GM23338 (cell line): ENCODE data around the gene ODF4. TPM values are rescaled to one million over a fixed set of nuclear protein-coding genes. Genes with fewer than 3 reads are reported as not detected.

Experiments
- ATAC-seq: fragments of 200-7000 bp; cut with Tn5 transposase; 3 replicates; pipeline ENCODE4 v1.9.1; 2020
- DNase-seq: peaks from one replicate; pipeline ENCODE4 v3.0.0-alpha.2; 2015; ENCODE audit warnings: low spot score
- H2AFZ ChIP-seq: fragments of 200-600 bp; sonication (generic); 2 replicates; pipeline ENCODE4 v1.8.0; 2016; ENCODE audit warnings: antibody characterized with exemption, mild to moderate bottlenecking, moderate library complexity
- H3F3A ChIP-seq: fragments of 200-600 bp; sonication (generic); replicated peaks from 2 replicates; pipeline ENCODE4 v1.8.0; 2017; ENCODE audit warnings: antibody characterized with exemption, mixed run types, low read depth
- H3K27ac ChIP-seq: fragments of 200-600 bp; sonication (generic); 2 replicates; pipeline ENCODE4 v1.6.1; 2016; ENCODE audit warnings: low read depth
- H3K27me3 ChIP-seq: fragments of 200-600 bp; sonication (generic); 2 replicates; pipeline ENCODE4 v1.8.0; 2016; ENCODE audit warnings: mild to moderate bottlenecking, mixed run types, moderate library complexity; ENCODE audit not compliant: insufficient read depth
- H3K36me3 ChIP-seq: fragments of 200-600 bp; sonication (generic); 2 replicates; pipeline ENCODE4 v1.8.0; 2016; ENCODE audit warnings: mild to moderate bottlenecking; ENCODE audit not compliant: insufficient read depth
- H3K4me1 ChIP-seq: fragments of 200-600 bp; sonication (generic); 2 replicates; pipeline ENCODE4 v1.8.0; 2016; ENCODE audit warnings: mild to moderate bottlenecking, moderate library complexity; ENCODE audit not compliant: insufficient read depth
- H3K4me2 ChIP-seq: fragments of 200-600 bp; sonication (generic); 2 replicates; pipeline ENCODE4 v1.7.1; 2017; ENCODE audit warnings: mixed run types
- H3K4me3 ChIP-seq: fragments of 200-600 bp; sonication (generic); 2 replicates; pipeline ENCODE4 v1.6.1; 2016; ENCODE audit warnings: mixed run types
- H3K79me2 ChIP-seq: fragments of 200-600 bp; sonication (generic); replicated peaks from 2 replicates; pipeline ENCODE4 v1.8.0; 2017; ENCODE audit warnings: mild to moderate bottlenecking; ENCODE audit not compliant: insufficient read depth
- H3K9me2 ChIP-seq: fragments of 200-600 bp; sonication (generic); 2 replicates; pipeline ENCODE4 v1.8.0; 2017; ENCODE audit not compliant: insufficient read depth
- H4K20me1 ChIP-seq: fragments of 200-600 bp; sonication (generic); replicated peaks from 2 replicates; pipeline ENCODE4 v1.8.0; 2017; ENCODE audit warnings: mild to moderate bottlenecking; ENCODE audit not compliant: insufficient read depth
- H3K27ac Mint-ChIP-seq: 2 replicates; pipeline ENCODE4 v1.8.0; 2020; ENCODE audit warnings: inconsistent platforms, mild to moderate bottlenecking, moderate library complexity, mixed read lengths
- H3K27me3 Mint-ChIP-seq: 3 replicates; pipeline ENCODE4 v1.8.0; 2022; ENCODE audit warnings: low read depth, mild to moderate bottlenecking, moderate library complexity, mixed read lengths, inconsistent platforms; ENCODE audit not compliant: insufficient read depth, poor library complexity
- H3K36me3 Mint-ChIP-seq: 3 replicates; pipeline ENCODE4 v1.8.0; 2021; ENCODE audit warnings: low read depth, mild to moderate bottlenecking, inconsistent platforms, moderate library complexity, mixed read lengths
- H3K4me1 Mint-ChIP-seq: 3 replicates; pipeline ENCODE4 v1.8.0; 2020; ENCODE audit warnings: mild to moderate bottlenecking, inconsistent platforms, mixed read lengths
- H3K4me3 Mint-ChIP-seq: 3 replicates; pipeline ENCODE4 v1.8.0; 2021; ENCODE audit warnings: moderate library complexity, mild to moderate bottlenecking, inconsistent platforms, mixed read lengths
- H3K9me3 Mint-ChIP-seq: 3 replicates; pipeline ENCODE4 v1.8.0; 2020; ENCODE audit warnings: moderate library complexity, mild to moderate bottlenecking, inconsistent platforms, mixed read lengths
- CREB1 ChIP-seq: fragments of 250-450 bp; sonication (Bioruptor Pico); IDR thresholded peaks from 2 replicates; pipeline ENCODE4 v1.5.0; 2020; ENCODE audit warnings: low read depth, mild to moderate bottlenecking, moderate library complexity
- EZH2phosphoT487 ChIP-seq: fragments of 200-600 bp; sonication (generic); IDR thresholded peaks from one replicate; pipeline ENCODE4 v1.8.1; 2018; ENCODE audit warnings: antibody characterized with exemption; ENCODE audit not compliant: unreplicated experiment
- POLR2AphosphoS5 ChIP-seq: IDR thresholded peaks from 2 replicates; pipeline ENCODE4 v1.6.1; 2016; ENCODE audit warnings: antibody characterized with exemption, low read depth
- STAT1 ChIP-seq: IDR thresholded peaks from one replicate; pipeline ENCODE4 v1.6.1; 2016; ENCODE audit warnings: antibody characterized with exemption; ENCODE audit not compliant: unreplicated experiment
- ZNF331 ChIP-seq: fragments of 250-450 bp; sonication (Bioruptor Pico); IDR thresholded peaks from 2 replicates; pipeline ENCODE4 v1.5.0; 2020; ENCODE audit warnings: low read depth, mild to moderate bottlenecking, moderate library complexity
- ZNF462 ChIP-seq: fragments of 250-450 bp; sonication (Bioruptor Pico); IDR thresholded peaks from 2 replicates; pipeline ENCODE4 v1.5.0; 2020; ENCODE audit warnings: mild to moderate bottlenecking, moderate library complexity
- polyA plus RNA-seq: library from polyadenylated mRNA; unstranded; fragments of >200 nt; fragmentation: Nextera tagmentation; extraction: Ambion mirVana; gene quantifications from 2 replicates; pipeline ENCODE4 v1.2.1, GENCODE V29; 2016
- total RNA-seq: library from RNA; depleted of rRNA; stranded (reverse); fragments of >200 nt; shearing (Covaris generic); gene quantifications from 2 replicates; pipeline ENCODE4 v1.2.3, GENCODE V29; 2014

Gene ODF4
- total and polyA plus RNA-seq, 2 experiments from 2014 or later, result not detected

GRCh38 chr17:8360751-8361150, 21.1 kb downstream of the ODF4 start (continued):
- no peak for TF ChIP-seq ZNF462 (CRISPR knock-in tag)
- TF ChIP-seq CREB1 (CRISPR knock-in tag), result no peak
- TF ChIP-seq POLR2AphosphoS5, result no peak

DNA sequence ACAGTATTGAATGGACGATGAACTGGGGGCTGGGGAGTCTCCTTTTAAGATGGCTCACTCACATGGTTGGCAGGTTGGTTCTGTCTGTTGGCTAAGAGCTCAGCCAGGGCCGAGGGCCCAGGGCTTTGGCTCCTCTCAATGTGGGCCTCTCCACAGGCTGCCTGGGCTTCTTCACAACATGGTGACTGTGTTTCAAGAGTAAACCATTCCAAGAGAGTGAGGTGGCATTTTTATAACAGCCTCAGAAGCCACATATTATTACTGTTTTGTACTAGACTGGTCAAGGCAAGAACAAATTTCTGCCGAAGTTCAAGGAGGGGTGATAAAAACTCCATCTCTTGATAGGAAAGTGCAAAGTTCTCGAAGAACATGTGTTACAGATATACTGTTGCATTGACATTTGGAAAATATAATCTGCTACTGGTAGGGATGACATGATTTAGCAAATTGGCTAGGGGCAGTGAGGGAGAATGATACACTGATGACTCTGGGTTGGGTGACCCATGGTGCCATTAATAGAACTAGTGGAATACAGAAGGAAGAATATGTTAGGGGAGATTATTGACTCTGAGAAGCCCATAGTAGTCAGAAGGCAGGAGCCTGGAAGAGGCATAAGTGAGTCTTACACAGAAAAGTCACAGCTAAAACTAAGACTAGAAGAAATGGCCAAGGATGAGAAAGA, 23.2 kb downstream of the ODF4 start:
- Histone ChIP-seq H3K27ac (no peak overlapping the region), H2AFZ (no peak overlapping the region), H3K4me2 (no peak overlapping the region), H3K9me2 (peaks cover 5% of the 10 kb centered on the region; the same call in 1 of the 2 replicates), H3K27me3 (no peaks in the 10 kb centered on the region), H3K4me3 (no peak overlapping the region), H3F3A (no peaks in the 10 kb centered on the region; the same call in 1 of the 2 replicates), H3K79me2 (no peaks in the 10 kb centered on the region), H3K36me3 (no peaks in the 10 kb centered on the region), H4K20me1 (no peaks in the 10 kb centered on the region), H3K4me1 (peaks cover 24% of the 10 kb centered on the region)
- peaks cover 9% of the 10 kb centered on the region for H3K27me3 Mint-ChIP-seq
- no peaks in the 10 kb centered on the region; the same call in 2 of the 3 replicates for H3K36me3 Mint-ChIP-seq
- peaks cover 20% of the 10 kb centered on the region for H3K4me1 Mint-ChIP-seq
- ATAC-seq, result no peak
- no peak overlapping the region for H3K4me3 Mint-ChIP-seq
- no peaks in the 10 kb centered on the region for H3K9me3 Mint-ChIP-seq
- DNase-seq, result no peak
- H3K27ac Mint-ChIP-seq, result peak overlapping the region; percentile 2; the same call in 1 of the 2 replicates
- TF ChIP-seq STAT1, result no peak
- TF ChIP-seq CREB1 (CRISPR knock-in tag), result no peak
- TF ChIP-seq EZH2phosphoT487, result no peak
- TF ChIP-seq ZNF331, result no peak
- no peak for TF ChIP-seq ZNF462 (CRISPR knock-in tag)
